Caco-2 (cell line): ENCODE measurements around the gene MGP. TPM values are rescaled to one million over a fixed set of nuclear protein-coding genes. Genes with fewer than 3 reads are reported as not detected.
A peak's percentile ranks its signal among the peaks of the same experiment; 100 is the strongest.

Experiments
- BruUV-seq: library from RNA; stranded (reverse); fragments of 400-500 nt; replicated peaks from 2 replicates; lab custom pipeline; 2021; lab: Mats Ljungman, UMichigan
- CTCF ChIA-PET: fragments of 300-600 bp; sonication (Branson Sonifier 250); formaldehyde crosslinking; loops from one replicate; lab custom pipeline; 2022; ENCODE audit warnings: antibody characterized with exemption; lab: Charles Lee
- POLR2A ChIA-PET: fragments of 300-600 bp; sonication (Branson Sonifier 250); formaldehyde crosslinking; loops from one replicate; lab custom pipeline; 2022; ENCODE audit warnings: antibody characterized with exemption; lab: Charles Lee
- DNase-seq, 2 experiments: peaks; one replicate each; pipeline versions ENCODE4 v3.0.0 to v3.0.0-alpha.2; 2020 to 2022
- H3K27me3 ChIP-seq: replicated peaks from 2 replicates; pipeline ENCODE4 v1.6.0; 2011; ENCODE audit warnings: low read length; ENCODE audit not compliant: control insufficient read depth, insufficient read depth
- H3K36me3 ChIP-seq: 2 replicates; pipeline ENCODE4 v1.5.1; 2011; ENCODE audit warnings: low read length; ENCODE audit not compliant: control insufficient read depth, insufficient read depth
- H3K4me1 ChIP-seq: fragments of 250-450 bp; sonication (Bioruptor Pico); 2 replicates; pipeline ENCODE4 v1.5.1; 2020; ENCODE audit warnings: mild to moderate bottlenecking
- H3K4me3 ChIP-seq: 2 replicates; pipeline ENCODE4 v1.5.1; 2011; ENCODE audit warnings: low read depth, mild to moderate bottlenecking, control low read depth, low read length
- H3K9me3 ChIP-seq: fragments of 250-450 bp; sonication (Bioruptor Pico); 2 replicates; pipeline ENCODE4 v1.5.1; 2020; ENCODE audit warnings: mild to moderate bottlenecking, moderate library complexity
- H3K27ac Mint-ChIP-seq: one replicate; pipeline ENCODE4 v1.8.0; 2022; ENCODE audit warnings: mixed read lengths; ENCODE audit not compliant: unreplicated experiment
- H3K27me3 Mint-ChIP-seq: one replicate; pipeline ENCODE4 v1.8.0; 2022; ENCODE audit warnings: mixed read lengths; ENCODE audit not compliant: insufficient read depth, unreplicated experiment
- H3K36me3 Mint-ChIP-seq: one replicate; pipeline ENCODE4 v1.8.0; 2022; ENCODE audit warnings: mild to moderate bottlenecking, mixed read lengths; ENCODE audit not compliant: insufficient read depth, unreplicated experiment
- H3K4me1 Mint-ChIP-seq: one replicate; pipeline ENCODE4 v1.8.0; 2022; ENCODE audit warnings: low read depth, mixed read lengths; ENCODE audit not compliant: unreplicated experiment
- H3K4me3 Mint-ChIP-seq: one replicate; pipeline ENCODE4 v1.8.0; 2022; ENCODE audit warnings: mild to moderate bottlenecking, moderate library complexity, mixed read lengths; ENCODE audit not compliant: unreplicated experiment
- H3K9me3 Mint-ChIP-seq: one replicate; pipeline ENCODE4 v1.8.0; 2022; ENCODE audit warnings: mixed read lengths; ENCODE audit not compliant: unreplicated experiment
- CTCF ChIP-seq, 2 experiments: fragments of 200-600 bp in 1 of 2; IDR thresholded peaks; 1 replicate in 1 of 2; 2 replicates in 1 of 2; pipeline versions ENCODE4 v1.5.1 to v1.8.0; 2011 to 2022; ENCODE audit warnings: antibody characterized with exemption in 1 of 2, control low read depth in 1 of 2, inconsistent platforms in 1 of 2, low read depth in 1 of 2, low read length in 1 of 2, mild to moderate bottlenecking in 1 of 2, moderate library complexity in 1 of 2; ENCODE audit not compliant: insufficient read depth in 1 of 2, severe bottlenecking in 1 of 2, unreplicated experiment in 1 of 2
- intact Hi-C: fragments of 100-400 bp; cut with micrococcal nuclease; formaldehyde crosslinking; loops from one replicate; pipeline ENCODE4 v1.10.0; 2022; ENCODE audit not compliant: unreplicated experiment
- total RNA-seq: library from RNA; stranded (reverse); gene quantifications from 2 replicates; pipeline ENCODE4 v1.2.3, GENCODE V29; 2022

MGP gene
- total RNA-seq, 1 experiment from 2014 or later = not detected

DNA sequence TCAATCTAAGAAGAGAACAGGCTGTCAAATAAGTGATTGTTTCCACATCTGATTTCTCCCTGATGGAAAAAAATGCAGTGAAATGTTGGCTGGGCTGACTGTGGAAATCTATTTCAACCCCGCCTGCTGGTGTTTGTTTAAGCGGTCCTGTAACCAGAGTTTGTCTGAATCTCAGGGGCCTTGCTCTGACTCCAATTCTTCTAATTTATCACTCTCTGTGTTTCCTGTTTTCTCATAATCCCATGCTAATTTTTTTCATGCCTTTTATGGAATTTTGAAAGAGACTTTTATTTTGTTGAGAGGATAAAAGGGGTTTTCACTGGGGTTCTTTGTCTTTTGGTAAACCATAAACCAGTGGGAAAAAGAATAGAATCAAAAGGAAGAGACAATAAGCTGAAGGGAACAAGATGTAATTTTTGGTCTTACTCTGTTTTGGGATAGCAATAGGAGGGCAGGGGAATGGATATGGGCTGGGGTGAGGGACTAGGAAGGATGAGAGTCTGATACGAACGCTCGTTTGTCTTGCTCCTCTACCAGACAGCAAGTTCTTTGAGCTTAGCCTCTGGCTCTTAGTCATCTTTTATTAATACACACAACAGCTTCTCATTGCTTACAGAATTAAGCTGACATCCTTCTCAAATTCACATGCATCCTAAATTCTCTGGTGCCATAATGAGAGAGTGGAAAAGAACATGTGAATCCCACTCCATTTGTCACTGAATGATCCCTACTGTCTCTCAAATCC, 8.0 kb upstream of the MGP start:
- ChIA-PET POLR2A (no interaction called here), CTCF (no interaction called here)
- Histone ChIP-seq H3K4me1 (no peaks in the 10 kb centered on the region), H3K9me3 (no peaks in the 10 kb centered on the region), H3K27me3 (no peaks in the 10 kb centered on the region), H3K4me3 (no peak overlapping the region), H3K36me3 (no peaks in the 10 kb centered on the region)
- Mint-ChIP-seq H3K9me3 (no peaks in the 10 kb centered on the region), H3K4me3 (no peak overlapping the region), H3K36me3 (no peaks in the 10 kb centered on the region), H3K4me1 (no peaks in the 10 kb centered on the region), H3K27me3 (peaks cover 3% of the 10 kb centered on the region), H3K27ac (no peak overlapping the region)
- TF ChIP-seq CTCF (IDR thresholded peaks at IDR 0.05; ENCODE audit: insufficient read depth in 1 of 2, low read depth in 1 of 2, low read length in 1 of 2, severe bottlenecking in 1 of 2, unreplicated experiment in 1 of 2) = no peak
- no peak for DNase-seq
- intact Hi-C loops = loop anchor here (2.0 kb wide), 2 partner anchors 83 to 169 kb away; no protein-coding TSS in a partner anchor
- BruUV-seq = no TSS peak

- CTCF ChIA-PET = interaction anchor here (0.8 to 1.2 kb wide), 2 partner anchors 20 to 82 kb away, joined by 3 to 5 read pairs; no protein-coding TSS in a partner anchor
- H3K4me1 ChIP-seq = no peaks in the 10 kb centered on the region
- no peak overlapping the region for H3K4me3 ChIP-seq
- peak in 1 of 2 experiments; percentile 18 for DNase-seq
- Mint-ChIP-seq H3K27ac (no peak overlapping the region), H3K9me3 (no peaks in the 10 kb centered on the region), H3K36me3 (no peaks in the 10 kb centered on the region), H3K4me3 (no peak overlapping the region), H3K4me1 (no peaks in the 10 kb centered on the region), H3K27me3 (peaks cover 7% of the 10 kb centered on the region)
- intact Hi-C loops = loop anchor here (1.0 to 2.0 kb wide), 2 partner anchors 48 to 82 kb away; no protein-coding TSS in a partner anchor
- peak in 1 of 2 experiments; percentile 19 for TF ChIP-seq CTCF (IDR thresholded peaks at IDR 0.05; ENCODE audit: insufficient read depth in 1 of 2, low read depth in 1 of 2, low read length in 1 of 2, severe bottlenecking in 1 of 2, unreplicated experiment in 1 of 2)
- no peaks in the 10 kb centered on the region for H3K27me3 ChIP-seq
- no peaks in the 10 kb centered on the region for H3K9me3 ChIP-seq
- POLR2A ChIA-PET = no interaction called here
- no TSS peak for BruUV-seq
- H3K36me3 ChIP-seq = no peaks in the 10 kb centered on the region
Observed at GRCh38 chr12:14892726-14893505, 7.3 kb upstream of the MGP start.

GRCh38 chr12:14890701-14891100, 5.0 kb upstream of the MGP start:
- CTCF ChIA-PET = no interaction called here

More at GRCh38 chr12:14890701-14891100, 5.0 kb upstream of the MGP start:
- BruUV-seq = no TSS peak
- TF ChIP-seq CTCF (IDR thresholded peaks at IDR 0.05; ENCODE audit: insufficient read depth in 1 of 2, low read depth in 1 of 2, low read length in 1 of 2, severe bottlenecking in 1 of 2, unreplicated experiment in 1 of 2) = no peak
- Mint-ChIP-seq H3K36me3 (no peaks in the 10 kb centered on the region), H3K9me3 (no peaks in the 10 kb centered on the region), H3K27me3 (peaks cover 12% of the 10 kb centered on the region), H3K4me3 (no peak overlapping the region), H3K27ac (no peak overlapping the region), H3K4me1 (no peaks in the 10 kb centered on the region)
- H3K9me3 ChIP-seq = no peaks in the 10 kb centered on the region
- intact Hi-C loops = no loop called here
- no peaks in the 10 kb centered on the region for H3K27me3 ChIP-seq
- POLR2A ChIA-PET = no interaction called here
- H3K36me3 ChIP-seq = no peaks in the 10 kb centered on the region
- no peak for DNase-seq
- no peaks in the 10 kb centered on the region for H3K4me1 ChIP-seq
- no peak overlapping the region for H3K4me3 ChIP-seq
